Right lobe of liver (tissue), 6 donors: ENCODE data around the gene TSHR. TPM values are rescaled to one million over a fixed set of nuclear protein-coding genes. Genes with fewer than 3 reads are reported as not detected.

Source experiments
- ATAC-seq, 4 donors: fragments of 200-7000 bp; cut with Tn5 transposase; one replicate each; pipeline ENCODE4 v1.9.1; 2020; ENCODE audit warnings: mild to moderate bottlenecking in 4 of 4, moderate library complexity in 4 of 4
- DNase-seq, 3 donors: peaks; one replicate each; pipeline ENCODE4 v3.0.0-alpha.2; 2020
- H3K27ac ChIP-seq, 3 donors: fragments of 200-600 bp; one replicate each; pipeline ENCODE4 v1.8.0; 2022
- H3K27me3 ChIP-seq, 2 donors: fragments of 200-600 bp; one replicate each; pipeline ENCODE4 v1.8.0; 2022
- H3K36me3 ChIP-seq, 4 donors: fragments of 200-600 bp; sonication (generic) in 1 of 4; one replicate each; pipeline versions ENCODE4 v1.5.1 to v1.8.0; 2017 to 2022; ENCODE audit warnings: control low read depth in 1 of 4
- H3K4me1 ChIP-seq, 4 donors: fragments of 200-600 bp; sonication (generic) in 1 of 4; one replicate each; pipeline versions ENCODE4 v1.5.1 to v1.8.0; 2017 to 2022; ENCODE audit warnings: control low read depth in 1 of 4
- H3K4me3 ChIP-seq, 3 donors: fragments of 200-600 bp; one replicate each; pipeline ENCODE4 v1.8.0; 2022
- H3K9me3 ChIP-seq, 4 donors: fragments of 200-600 bp; sonication (generic) in 1 of 4; one replicate each; pipeline versions ENCODE4 v1.5.1 to v1.8.0; 2017 to 2022; ENCODE audit warnings: control low read depth in 1 of 4
- CTCF ChIP-seq, 4 donors: fragments of 200-600 bp in 3 of 4; fragments of 450-650 bp in 1 of 4; IDR thresholded peaks; one replicate each; pipeline versions ENCODE4 v1.5.1 to v1.8.0; 2016 to 2022; ENCODE audit warnings: antibody characterized with exemption in 4 of 4, mild to moderate bottlenecking in 2 of 4
- POLR2A ChIP-seq: fragments of 450-650 bp; IDR thresholded peaks from one replicate; pipeline ENCODE4 v1.6.1; 2017; ENCODE audit warnings: antibody characterized with exemption, mild to moderate bottlenecking
- WGBS: methylation state at CpG from one replicate; pipeline ENCODE4 v1.1.6; 2018; ENCODE audit warnings: low coverage, low lambda C conversion rate; ENCODE audit not compliant: insufficient coverage; ENCODE audit errors: missing lambda C conversion rate; 5-methylcytosine and 5-hydroxymethylcytosine counted together
- intact Hi-C, 2 donors: fragments of 100-400 bp; cut with DNase I; formaldehyde crosslinking; loops; one replicate each; pipeline versions ENCODE4 v1.11.2 to v1.14.1; 2022
- total RNA-seq, 6 experiments: library from RNA; depleted of rRNA in 2 of 6; stranded (reverse); fragments of >200 nt in 2 of 6; fragmentation: NEBNext Ultra II Directional in 3 of 6; extraction: Animal tissue kit (Norgen Biotek cat#: 25700) in 3 of 6; gene quantifications; one replicate each; pipeline versions ENCODE4 v1.1.0 to v1.2.4, GENCODE V29; 2016 to 2023
- donor health status: DM: no; HTN: yes; CAD: no.
- donor health status: DM: no; HTN: no; CAD: no.
- donor health status: DM: no; HTN: no; CAD: no.
- donor health status: DM: no; HTN: yes; CAD: no.
- donor health status: DM: no; HTN: yes; CAD: no.

TSHR gene
- total RNA-seq, 6 experiments from 2014 or later: 0.37 TPM; not detected in 5

- TF ChIP-seq POLR2A (no peak), CTCF (IDR thresholded peaks at IDR 0.05) (no peak)
- peaks cover 0 to 61% (median 16%) of the 10 kb centered on the region in 4 donors for H3K36me3 ChIP-seq
- H3K27me3 ChIP-seq: no peaks in the 10 kb centered on the region
- no peak for ATAC-seq
- H3K27ac ChIP-seq: no peak overlapping the region
- no peaks in the 10 kb centered on the region for H3K9me3 ChIP-seq
- peaks cover 0 to 8% (median 4%) of the 10 kb centered on the region in 4 donors for H3K4me1 ChIP-seq
- no peak overlapping the region for H3K4me3 ChIP-seq
- no peak for DNase-seq
- intact Hi-C loops: no loop called here
- WGBS: 88% methylated on average over 3 of the region's 3 CpGs
Measured at GRCh38 chr14:81193924-81194633, 238.7 kb downstream of the TSHR start.

Other genes starting within 250 kb of the TSHR start
- gene CEP128, start 13.9 kb upstream of the TSHR start, total RNA-seq: 1 to 10 TPM in 5 of 6 experiments, under 1 TPM in 1; 0.81 to 9.5 (median 1.7) TPM